ENCODE measurements around the gene CAPN7.

Gene CAPN7

GRCh38 chr3:15243822-15244482, 37.9 kb downstream of the CAPN7 start:
- in situ Hi-C loops (cut with MboI; ENCODE audit: low sequenced_read_pairs): no loop called here

DNA sequence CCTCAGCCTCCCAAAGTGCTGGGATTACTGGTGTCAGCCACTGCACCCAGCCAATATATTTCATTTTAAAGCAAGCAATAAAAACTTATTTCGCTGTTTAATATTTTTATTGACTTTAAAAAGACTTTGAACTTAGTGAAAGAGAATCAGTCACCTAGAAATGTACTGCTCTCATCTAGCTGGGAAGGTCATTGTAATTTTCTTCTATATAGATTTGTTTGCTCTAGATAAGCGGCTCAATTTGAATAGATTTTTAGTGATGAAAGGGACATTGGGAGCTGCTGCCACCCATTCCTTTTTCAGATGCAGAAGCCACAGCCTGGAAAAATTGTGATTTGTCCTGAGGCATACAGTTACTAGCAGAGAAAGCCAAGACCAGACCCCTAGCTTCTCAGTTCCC, 40.1 kb downstream of the CAPN7 start:
- in situ Hi-C loops (cut with MboI; ENCODE audit: low sequenced_read_pairs): no loop called here

GRCh38 chr3:15253023-15253697, 47.1 kb downstream of the CAPN7 start:
- in situ Hi-C loops (cut with MboI; ENCODE audit: low sequenced_read_pairs): no loop called here

DNA sequence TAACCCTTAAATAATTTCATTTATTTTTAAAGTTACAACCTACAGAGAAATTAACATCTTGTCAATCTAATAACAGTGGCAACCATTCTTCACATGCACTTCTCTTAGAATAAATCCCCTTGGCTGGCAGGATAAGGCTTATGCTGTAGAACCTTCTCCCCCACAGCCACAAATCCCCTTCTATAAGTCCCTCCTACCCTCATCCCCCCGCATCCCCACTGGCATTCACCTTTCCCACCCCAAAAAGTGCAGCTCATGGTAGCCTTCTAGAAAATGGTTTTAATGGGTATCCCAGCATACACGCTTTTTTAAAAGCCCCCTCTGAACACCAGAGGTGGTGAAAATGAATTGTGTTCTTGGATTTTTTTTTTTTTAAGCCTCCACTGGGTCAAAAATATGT, 49.2 kb downstream of the CAPN7 start:
- in situ Hi-C loops (cut with MboI; ENCODE audit: low sequenced_read_pairs): no loop called here

GRCh38 chr3:15256861-15257341, 50.9 kb downstream of the CAPN7 start:
- in situ Hi-C loops (cut with MboI; ENCODE audit: low sequenced_read_pairs): no loop called here

DNA sequence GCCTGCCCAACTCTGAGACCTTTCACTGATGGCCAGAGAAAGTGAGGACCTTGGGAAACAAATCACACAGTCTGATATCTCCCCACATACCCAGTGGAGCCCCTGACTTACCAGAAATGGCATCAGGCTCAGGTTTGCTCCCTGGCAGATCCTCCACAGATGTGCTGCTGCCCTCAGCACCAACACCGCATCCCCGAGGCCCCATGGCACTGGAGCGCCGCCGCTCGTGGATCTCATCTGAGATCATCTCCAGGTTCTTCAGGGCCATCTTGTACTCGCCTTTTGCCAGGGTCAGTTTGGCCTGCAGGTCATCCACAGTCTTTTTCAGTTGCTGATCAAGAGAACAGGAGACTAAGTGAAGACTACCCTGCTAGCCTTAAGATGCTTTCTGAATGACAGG, 52.7 kb downstream of the CAPN7 start:
- in situ Hi-C loops (cut with MboI; ENCODE audit: low sequenced_read_pairs): no loop called here

DNA sequence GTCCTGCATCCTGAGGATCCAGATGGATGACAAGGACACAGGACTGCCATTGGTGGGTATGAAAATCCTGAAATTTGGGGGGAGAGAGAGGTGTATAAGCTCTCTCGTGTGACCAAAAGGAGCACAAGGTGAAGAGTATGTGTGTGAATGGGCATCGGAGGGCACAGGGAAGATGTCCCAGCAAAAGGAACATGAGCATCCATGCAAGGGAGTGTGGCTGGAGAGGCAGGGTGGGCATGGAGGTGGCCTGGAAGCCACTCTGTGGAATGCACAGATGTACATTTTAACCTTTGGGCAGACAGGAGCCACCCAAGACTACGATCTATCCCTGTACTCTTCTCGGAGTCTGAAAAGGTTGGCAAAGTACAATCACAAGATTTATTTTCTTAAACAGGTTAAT, 54.5 kb downstream of the CAPN7 start:
- in situ Hi-C loops (cut with MboI; ENCODE audit: low sequenced_read_pairs): no loop called here

DNA sequence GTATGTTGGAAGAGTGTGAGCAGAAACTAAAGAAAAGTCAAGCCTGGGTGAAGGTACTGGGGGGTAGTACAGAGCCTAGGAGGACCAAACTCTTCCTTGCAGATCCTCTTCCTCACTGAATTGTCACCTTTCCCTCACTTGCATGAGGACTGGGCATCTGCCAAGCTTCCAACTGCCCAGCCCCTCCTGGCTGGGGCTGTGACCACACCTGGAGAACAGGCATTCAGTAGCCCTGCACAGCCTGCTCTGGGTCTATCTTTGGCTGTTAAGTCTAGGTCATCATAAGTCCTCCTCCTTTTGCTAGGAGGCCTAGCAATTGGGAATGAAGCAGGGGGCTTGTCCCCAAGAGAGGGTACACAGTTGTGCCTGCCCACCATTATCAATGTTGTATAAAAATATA, 55.2 kb downstream of the CAPN7 start:
- in situ Hi-C loops (cut with MboI; ENCODE audit: low sequenced_read_pairs): no loop called here

GRCh38 chr3:15262021-15262420, 56.0 kb downstream of the CAPN7 start:
- in situ Hi-C loops (cut with MboI; ENCODE audit: low sequenced_read_pairs): no loop called here

DNA sequence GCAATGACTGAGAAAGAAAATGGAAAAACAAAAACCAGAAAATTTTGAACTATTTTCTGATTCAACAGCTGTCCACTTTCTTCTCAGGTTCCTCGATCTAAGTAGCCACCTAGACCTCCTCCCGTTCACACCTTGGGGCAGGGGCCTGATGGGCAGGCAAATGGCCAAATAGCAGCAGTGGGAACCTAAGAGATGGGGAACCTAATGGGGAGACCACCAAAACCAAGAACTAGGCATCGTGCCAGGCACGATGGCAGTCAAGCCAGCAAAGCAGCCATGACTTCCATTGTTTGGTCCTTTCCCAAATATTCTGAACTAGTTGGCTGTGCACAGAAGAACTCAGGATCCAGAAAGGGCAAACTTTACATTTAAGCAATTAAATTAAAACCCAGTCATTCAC, 57.1 kb downstream of the CAPN7 start:
- in situ Hi-C loops (cut with MboI; ENCODE audit: low sequenced_read_pairs): no loop called here

DNA sequence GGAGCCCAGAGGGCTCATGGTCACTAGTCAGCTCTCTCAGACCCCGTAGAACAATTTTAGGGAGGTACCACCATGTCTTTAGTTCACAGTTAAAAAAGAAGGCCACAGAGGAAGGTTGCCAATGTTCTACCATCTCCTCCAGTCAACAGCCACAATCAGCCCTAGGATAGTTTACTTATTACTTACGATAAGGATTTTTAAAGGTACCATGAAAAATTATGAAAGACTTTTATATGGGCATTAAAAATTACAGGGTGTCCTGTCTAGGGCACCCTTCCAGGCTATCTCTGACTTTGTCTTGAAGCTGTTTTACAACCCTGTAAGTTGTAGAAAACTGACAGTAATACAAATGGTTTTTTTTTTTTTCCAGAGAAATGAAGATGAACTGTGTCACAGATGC, 57.9 kb downstream of the CAPN7 start:
- in situ Hi-C loops (cut with MboI; ENCODE audit: low sequenced_read_pairs): no loop called here

- in situ Hi-C loops (cut with MboI; ENCODE audit: low sequenced_read_pairs): no loop called here
Measured at GRCh38 chr3:15264486-15264885, 58.4 kb downstream of the CAPN7 start.

DNA sequence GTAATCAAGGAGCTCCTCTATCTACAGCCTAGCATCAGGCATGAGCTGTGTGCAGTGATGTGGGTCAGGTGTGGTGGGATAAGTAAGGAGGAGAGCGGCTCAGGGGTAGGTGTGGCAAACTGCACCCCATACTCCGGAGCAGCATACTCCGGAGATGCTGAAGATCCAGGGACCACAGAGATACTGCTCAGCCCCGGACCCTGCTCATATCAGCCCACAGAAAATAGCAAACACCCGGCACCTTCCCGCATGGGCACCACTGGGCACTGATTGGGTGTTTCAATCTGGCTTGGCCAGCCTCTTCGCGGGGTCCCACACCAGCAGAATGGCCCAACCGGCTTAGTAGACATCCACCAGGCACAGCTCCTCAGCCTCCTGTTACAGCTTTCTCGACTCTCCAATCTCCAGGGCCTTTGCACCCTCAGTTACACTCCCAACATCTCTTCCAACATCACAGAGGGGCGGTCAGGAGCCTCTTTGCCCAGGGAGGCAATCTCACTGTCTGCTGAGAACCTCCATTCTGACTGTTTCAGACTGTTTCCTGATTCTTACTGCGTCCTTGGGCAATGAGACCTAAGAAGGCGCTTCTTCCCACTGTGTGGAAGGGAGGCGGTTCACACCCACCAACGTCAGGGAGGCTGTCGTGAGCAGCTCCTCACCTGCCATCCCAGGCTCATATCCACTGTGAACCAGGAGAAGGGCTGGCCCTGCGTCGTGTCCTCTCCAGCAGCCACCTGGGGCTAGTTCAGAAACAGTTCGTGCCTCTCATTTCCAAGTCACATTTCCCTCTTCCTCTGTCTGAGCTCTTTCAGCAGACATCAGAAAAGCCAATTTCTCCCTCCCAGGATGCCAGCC, 59.8 kb downstream of the CAPN7 start:
- in situ Hi-C loops (cut with MboI; ENCODE audit: low sequenced_read_pairs): no loop called here

- in situ Hi-C loops (cut with MboI; ENCODE audit: low sequenced_read_pairs): no loop called here
Measured at GRCh38 chr3:15266510-15267376, 60.7 kb downstream of the CAPN7 start.

DNA sequence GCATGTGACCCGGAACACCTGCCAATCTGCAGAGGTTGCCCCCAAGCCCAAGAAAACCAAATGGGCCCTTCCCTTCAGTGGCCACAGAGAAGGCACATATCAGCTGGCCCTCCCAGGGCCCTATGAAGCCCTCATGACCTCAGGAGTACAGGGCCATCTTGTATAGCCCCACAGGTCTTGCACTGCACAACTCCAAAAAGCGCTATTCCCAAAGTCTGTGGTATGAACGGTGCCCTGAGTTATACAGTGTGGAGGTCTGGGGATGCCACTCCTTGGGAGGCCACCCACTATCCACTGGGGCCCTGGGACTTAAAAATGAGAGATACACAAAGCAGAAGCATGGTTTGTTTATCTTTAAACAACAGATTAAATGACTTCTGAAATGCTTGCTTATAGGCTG, 61.5 kb downstream of the CAPN7 start:
- in situ Hi-C loops (cut with MboI; ENCODE audit: low sequenced_read_pairs): no loop called here

GRCh38 chr3:15268033-15268631, 62.1 kb downstream of the CAPN7 start:
- in situ Hi-C loops (cut with MboI; ENCODE audit: low sequenced_read_pairs): no loop called here

GRCh38 chr3:15269091-15269989, 63.3 kb downstream of the CAPN7 start:
- in situ Hi-C loops (cut with MboI; ENCODE audit: low sequenced_read_pairs): no loop called here

- in situ Hi-C loops (cut with MboI; ENCODE audit: low sequenced_read_pairs): no loop called here
Measured at GRCh38 chr3:15271030-15271429, 65.0 kb downstream of the CAPN7 start.

- in situ Hi-C loops (cut with MboI; ENCODE audit: low sequenced_read_pairs): no loop called here
Measured at GRCh38 chr3:15271785-15272381, 65.8 kb downstream of the CAPN7 start.

Measured in hTERT RPE-1 (cell line).